Right lobe of liver (tissue), 6 donors: ENCODE results near the gene ZNF816. TPM values are rescaled to one million over a fixed set of nuclear protein-coding genes. Genes with fewer than 3 reads are reported as not detected.

Experiments used
- ATAC-seq, 4 donors: fragments of 200-7000 bp; cut with Tn5 transposase; one replicate each; pipeline ENCODE4 v1.9.1; 2020; ENCODE audit warnings: mild to moderate bottlenecking in 4 of 4, moderate library complexity in 4 of 4
- DNase-seq, 3 donors: peaks; one replicate each; pipeline ENCODE4 v3.0.0-alpha.2; 2020
- H3K27ac ChIP-seq, 3 donors: fragments of 200-600 bp; one replicate each; pipeline ENCODE4 v1.8.0; 2022
- H3K27me3 ChIP-seq, 2 donors: fragments of 200-600 bp; one replicate each; pipeline ENCODE4 v1.8.0; 2022
- H3K36me3 ChIP-seq, 4 donors: fragments of 200-600 bp; sonication (generic) in 1 of 4; one replicate each; pipeline versions ENCODE4 v1.5.1 to v1.8.0; 2017 to 2022; ENCODE audit warnings: control low read depth in 1 of 4
- H3K4me1 ChIP-seq, 4 donors: fragments of 200-600 bp; sonication (generic) in 1 of 4; one replicate each; pipeline versions ENCODE4 v1.5.1 to v1.8.0; 2017 to 2022; ENCODE audit warnings: control low read depth in 1 of 4
- H3K4me3 ChIP-seq, 3 donors: fragments of 200-600 bp; one replicate each; pipeline ENCODE4 v1.8.0; 2022
- H3K9me3 ChIP-seq, 4 donors: fragments of 200-600 bp; sonication (generic) in 1 of 4; one replicate each; pipeline versions ENCODE4 v1.5.1 to v1.8.0; 2017 to 2022; ENCODE audit warnings: control low read depth in 1 of 4
- POLR2A ChIP-seq: fragments of 450-650 bp; IDR thresholded peaks from one replicate; pipeline ENCODE4 v1.6.1; 2017; ENCODE audit warnings: antibody characterized with exemption, mild to moderate bottlenecking
- WGBS: methylation state at CpG from one replicate; pipeline ENCODE4 v1.1.6; 2018; ENCODE audit warnings: low coverage, low lambda C conversion rate; ENCODE audit not compliant: insufficient coverage; ENCODE audit errors: missing lambda C conversion rate; 5-methylcytosine and 5-hydroxymethylcytosine counted together
- intact Hi-C, 2 donors: fragments of 100-400 bp; cut with DNase I; formaldehyde crosslinking; loops; one replicate each; pipeline versions ENCODE4 v1.11.2 to v1.14.1; 2022
- total RNA-seq, 6 experiments: library from RNA; depleted of rRNA in 2 of 6; stranded (reverse); fragments of >200 nt in 2 of 6; fragmentation: NEBNext Ultra II Directional in 3 of 6; extraction: Animal tissue kit (Norgen Biotek cat#: 25700) in 3 of 6; gene quantifications; one replicate each; pipeline versions ENCODE4 v1.1.0 to v1.2.4, GENCODE V29; 2016 to 2023
- TF ChIP-seq, protein P1 (sequence below), 4 donors: fragments of 200-600 bp in 3 of 4; fragments of 450-650 bp in 1 of 4; IDR thresholded peaks; one replicate each; pipeline versions ENCODE4 v1.5.1 to v1.8.0; 2016 to 2022; ENCODE audit warnings: antibody characterized with exemption in 4 of 4, mild to moderate bottlenecking in 2 of 4
- donor health status: DM: no; HTN: yes; CAD: no.
- donor health status: DM: no; HTN: no; CAD: no.
- donor health status: DM: no; HTN: no; CAD: no.
- donor health status: DM: no; HTN: yes; CAD: no.
- donor health status: DM: no; HTN: yes; CAD: no.

ZNF816 gene
- total RNA-seq, 6 experiments from 2014 or later: 0.68 to 3.5 (median 1.9) TPM

GRCh38 chr19:53007606-53008005, 44.9 kb upstream of the ZNF816 start:
- no peak overlapping the region for H3K4me3 ChIP-seq
- intact Hi-C loops: no loop called here
- 32% methylated on average over 4 of the region's 5 CpGs for WGBS
- no peaks in the 10 kb centered on the region for H3K4me1 ChIP-seq
- ATAC-seq: no peak
- H3K27ac ChIP-seq: no peak overlapping the region
- no peaks in the 10 kb centered on the region for H3K9me3 ChIP-seq
- DNase-seq: no peak
- no peaks in the 10 kb centered on the region for H3K27me3 ChIP-seq
- TF ChIP-seq, protein P1, sequence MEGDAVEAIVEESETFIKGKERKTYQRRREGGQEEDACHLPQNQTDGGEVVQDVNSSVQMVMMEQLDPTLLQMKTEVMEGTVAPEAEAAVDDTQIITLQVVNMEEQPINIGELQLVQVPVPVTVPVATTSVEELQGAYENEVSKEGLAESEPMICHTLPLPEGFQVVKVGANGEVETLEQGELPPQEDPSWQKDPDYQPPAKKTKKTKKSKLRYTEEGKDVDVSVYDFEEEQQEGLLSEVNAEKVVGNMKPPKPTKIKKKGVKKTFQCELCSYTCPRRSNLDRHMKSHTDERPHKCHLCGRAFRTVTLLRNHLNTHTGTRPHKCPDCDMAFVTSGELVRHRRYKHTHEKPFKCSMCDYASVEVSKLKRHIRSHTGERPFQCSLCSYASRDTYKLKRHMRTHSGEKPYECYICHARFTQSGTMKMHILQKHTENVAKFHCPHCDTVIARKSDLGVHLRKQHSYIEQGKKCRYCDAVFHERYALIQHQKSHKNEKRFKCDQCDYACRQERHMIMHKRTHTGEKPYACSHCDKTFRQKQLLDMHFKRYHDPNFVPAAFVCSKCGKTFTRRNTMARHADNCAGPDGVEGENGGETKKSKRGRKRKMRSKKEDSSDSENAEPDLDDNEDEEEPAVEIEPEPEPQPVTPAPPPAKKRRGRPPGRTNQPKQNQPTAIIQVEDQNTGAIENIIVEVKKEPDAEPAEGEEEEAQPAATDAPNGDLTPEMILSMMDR (IDR thresholded peaks at IDR 0.05): no peak
- TF ChIP-seq POLR2A: no peak
- no peaks in the 10 kb centered on the region for H3K36me3 ChIP-seq

- Histone ChIP-seq H3K4me1 (no peaks in the 10 kb centered on the region), H3K27ac (no peak overlapping the region), H3K27me3 (no peaks in the 10 kb centered on the region), H3K36me3 (no peaks in the 10 kb centered on the region), H3K4me3 (no peak overlapping the region), H3K9me3 (no peaks in the 10 kb centered on the region)
- intact Hi-C loops: no loop called here
- 33% methylated on average over 3 of the region's 7 CpGs for WGBS
- DNase-seq (no peak), ATAC-seq (no peak)
- TF ChIP-seq, protein P1 (IDR thresholded peaks at IDR 0.05): no peak
- no peak for TF ChIP-seq POLR2A
Observed at GRCh38 chr19:53007200-53007599, 44.5 kb upstream of the ZNF816 start.

DNA sequence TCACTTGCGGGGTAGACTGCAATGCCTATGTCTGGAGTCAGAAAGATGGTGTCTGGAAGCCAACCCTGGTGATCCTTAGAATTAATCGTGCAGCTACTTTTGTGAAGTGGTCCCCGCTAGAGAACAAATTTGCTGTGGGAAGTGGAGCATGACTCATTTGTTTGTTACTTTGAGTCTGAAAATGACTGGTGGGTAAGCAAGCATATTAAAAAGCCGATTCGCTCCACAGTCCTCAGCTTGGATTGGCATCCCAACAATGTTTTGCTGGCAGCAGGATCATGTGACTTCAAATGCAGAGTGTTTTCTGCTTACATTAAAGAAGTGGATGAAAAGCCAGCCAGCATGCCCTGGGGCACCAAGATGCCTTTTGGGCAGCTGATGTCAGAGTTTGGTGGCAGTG, 41.6 kb upstream of the ZNF816 start:
- no peak overlapping the region for H3K4me3 ChIP-seq
- TF ChIP-seq POLR2A: no peak
- TF ChIP-seq, protein P1 (IDR thresholded peaks at IDR 0.05): no peak
- intact Hi-C loops: no loop called here
- H3K27ac ChIP-seq: no peak overlapping the region
- ATAC-seq: no peak
- DNase-seq: no peak
- no peaks in the 10 kb centered on the region for H3K27me3 ChIP-seq
- H3K36me3 ChIP-seq: no peaks in the 10 kb centered on the region
- no peaks in the 10 kb centered on the region for H3K9me3 ChIP-seq
- 93% methylated on average over 3 of the region's 5 CpGs for WGBS
- no peaks in the 10 kb centered on the region for H3K4me1 ChIP-seq

GRCh38 chr19:53002479-53002878, 39.8 kb upstream of the ZNF816 start:
- H3K9me3 ChIP-seq: no peaks in the 10 kb centered on the region
- DNase-seq (no peak), ATAC-seq (no peak)
- TF ChIP-seq, protein P1 (IDR thresholded peaks at IDR 0.05): no peak
- no peak for TF ChIP-seq POLR2A
- no peaks in the 10 kb centered on the region for H3K4me1 ChIP-seq
- 38% methylated on average over 2 of the region's 2 CpGs for WGBS
- intact Hi-C loops: no loop called here
- H3K36me3 ChIP-seq: no peaks in the 10 kb centered on the region
- H3K27ac ChIP-seq: no peak overlapping the region
- H3K4me3 ChIP-seq: no peak overlapping the region
- H3K27me3 ChIP-seq: no peaks in the 10 kb centered on the region

- TF ChIP-seq, protein P1 (IDR thresholded peaks at IDR 0.05): no peak
- TF ChIP-seq POLR2A: no peak
- intact Hi-C loops: no loop called here
- no peaks in the 10 kb centered on the region for H3K27me3 ChIP-seq
- H3K4me3 ChIP-seq: no peak overlapping the region
- H3K36me3 ChIP-seq: no peaks in the 10 kb centered on the region
- H3K9me3 ChIP-seq: no peaks in the 10 kb centered on the region
- ATAC-seq (no peak), DNase-seq (no peak)
- no peaks in the 10 kb centered on the region for H3K4me1 ChIP-seq
- WGBS: 74% methylated on average over 9 of the region's 9 CpGs
- no peak overlapping the region for H3K27ac ChIP-seq
Observed at GRCh38 chr19:52997975-52998374, 35.3 kb upstream of the ZNF816 start.
